ENCODE measurements around the gene INO80E.
"Not testable (repeated sequence)": the region's sequence is repeated elsewhere in the genome, so short reads cannot be mapped to it uniquely, and the experiment has no call there.

INO80E gene

GRCh38 chr16:30010844-30011713, 15.0 kb downstream of the INO80E start, which contains the start of gene DOC2A:
DOC2A (minus strand) TSS chr16:30011027; CDS start chr16:30010222, 805 bp downstream.
- DNase-seq = no peak

GRCh38 chr16:30011714-30012504, 15.9 kb downstream of the INO80E start:
- DNase-seq = no peak

- not testable (repeated sequence) for DNase-seq
Observed at GRCh38 chr16:30012598-30012997, 16.6 kb downstream of the INO80E start.

DNA sequence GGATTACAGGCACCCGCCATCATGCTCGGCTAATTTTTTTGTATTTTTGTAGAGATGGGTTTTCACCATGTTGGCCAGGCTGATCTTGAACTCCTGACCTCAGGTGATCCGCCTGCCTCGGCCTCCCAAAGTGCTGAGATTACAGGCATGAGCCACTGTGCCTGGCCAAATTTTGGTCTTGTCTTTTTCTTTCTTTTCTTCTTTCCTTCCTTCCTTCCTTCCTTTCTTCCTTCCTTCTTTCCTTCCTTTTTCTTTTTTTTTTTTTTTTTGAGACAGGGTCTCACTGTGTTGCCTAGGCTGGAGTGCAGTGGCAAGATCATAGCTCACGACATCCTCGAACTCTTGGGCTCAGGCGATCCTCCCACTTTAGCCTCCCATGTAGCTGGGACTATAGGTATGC, 19.4 kb downstream of the INO80E start:
- DNase-seq = not testable (repeated sequence)

GRCh38 chr16:30016555-30017276, 20.7 kb downstream of the INO80E start:
- DNase-seq = no peak

DNA sequence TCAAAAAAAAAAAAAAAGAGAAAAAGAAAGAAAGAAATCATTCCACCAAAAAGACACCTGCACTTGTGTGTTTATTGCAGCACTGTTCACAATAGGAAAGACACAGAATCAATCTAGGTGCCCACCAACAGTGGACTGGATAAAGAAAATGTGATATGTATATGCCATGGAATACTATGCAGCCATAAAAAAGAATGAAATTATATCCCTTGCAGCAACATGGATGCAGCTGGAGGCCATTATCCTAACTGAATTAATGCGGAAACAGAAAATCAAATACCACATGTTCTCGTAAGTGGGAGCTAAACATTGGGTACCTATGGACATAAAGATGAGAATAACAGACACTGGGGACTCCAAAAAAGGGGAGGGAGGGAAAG, 21.2 kb downstream of the INO80E start:
- DNase-seq = no peak

DNA sequence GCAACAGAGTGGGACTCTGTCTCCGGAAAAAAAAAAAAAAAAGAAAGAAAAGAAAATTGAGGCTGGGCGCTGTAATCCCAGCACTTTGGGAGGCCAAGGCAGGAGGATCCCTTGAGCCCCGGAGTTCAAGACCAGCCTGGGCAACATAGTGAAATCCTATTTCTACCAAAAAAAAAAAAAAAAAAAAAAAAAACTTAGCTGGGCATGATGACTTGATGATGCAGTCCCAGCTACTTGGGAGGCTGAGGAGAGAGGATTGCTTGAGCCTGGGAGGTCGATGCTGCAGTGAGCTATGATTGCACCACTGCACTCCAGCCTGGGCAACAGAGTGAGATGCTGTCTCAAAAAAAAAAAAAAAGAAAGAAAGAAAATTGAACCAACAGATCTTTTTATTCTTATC, 21.9 kb downstream of the INO80E start:
- not testable (repeated sequence) for DNase-seq

DNA sequence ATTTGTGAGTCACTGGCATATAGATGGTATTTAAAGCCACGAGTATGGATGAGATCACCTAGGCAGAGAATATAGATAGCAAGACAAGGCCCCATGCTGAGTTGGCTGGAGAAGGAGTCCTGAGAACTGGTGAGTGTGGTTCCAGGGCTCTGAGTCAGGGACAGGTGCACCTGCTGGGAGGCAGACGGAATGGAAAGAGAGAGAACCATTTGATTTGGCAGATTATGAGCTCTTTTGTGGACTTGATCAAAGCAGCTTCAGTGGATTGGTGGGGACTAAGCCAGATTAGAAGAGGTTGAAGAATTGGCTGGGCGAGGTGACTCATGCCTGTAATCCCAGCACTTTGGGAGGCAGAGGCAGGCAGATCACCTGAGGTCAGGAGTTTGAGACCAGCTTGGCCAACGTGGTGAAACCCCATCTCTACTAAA, 22.7 kb downstream of the INO80E start:
- no peak for DNase-seq

GRCh38 chr16:30022887-30023286, 26.8 kb downstream of the INO80E start, which contains the start of gene C16orf92:
C16orf92 (plus strand) TSS chr16:30023198; CDS start chr16:30023341, 143 bp downstream.
- no peak for DNase-seq

DNA sequence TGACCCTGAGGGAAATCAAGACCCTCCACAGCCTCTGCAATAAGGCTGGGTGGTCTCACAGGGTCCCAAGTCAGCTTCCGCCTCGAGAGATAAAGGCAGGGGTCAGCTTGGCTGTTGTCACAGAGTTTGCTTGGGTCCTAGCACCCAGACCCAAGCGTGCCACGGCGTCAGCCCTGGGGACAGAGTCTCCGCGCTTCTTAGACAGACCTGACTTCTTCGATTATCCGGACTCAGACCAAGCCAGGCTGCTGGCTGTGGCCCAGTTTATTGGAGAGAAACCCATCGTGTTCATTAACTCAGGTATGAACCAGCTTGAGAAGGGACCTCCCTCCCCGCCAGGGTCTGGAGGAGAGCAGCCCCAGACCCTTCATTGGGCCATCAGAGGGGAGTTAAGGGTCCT, 27.5 kb downstream of the INO80E start:
- no peak for DNase-seq

DNA sequence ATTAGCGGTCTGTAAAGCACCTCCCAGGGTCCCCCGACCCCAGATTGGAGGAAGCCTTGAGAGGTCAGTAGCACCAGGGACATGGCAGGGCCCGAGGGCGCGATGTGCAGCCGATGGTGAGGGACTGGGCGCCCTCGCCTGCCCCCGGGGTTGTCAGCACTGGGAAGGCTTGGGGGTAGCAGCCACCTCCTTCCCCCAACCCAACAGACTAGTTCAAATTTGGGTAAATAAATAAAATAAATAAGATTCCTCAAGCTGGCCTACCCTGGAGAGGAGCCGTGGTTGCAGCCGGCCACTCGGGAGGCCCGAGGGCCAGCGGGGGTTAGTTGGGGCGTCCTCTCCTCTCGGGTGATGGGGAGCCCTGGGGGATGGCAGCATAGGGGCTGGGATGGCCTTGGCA, 28.4 kb downstream of the INO80E start:
- no peak for DNase-seq

GRCh38 chr16:30025156-30025555, 29.1 kb downstream of the INO80E start:
- DNase-seq = no peak

- DNase-seq = no peak
Observed at GRCh38 chr16:30025574-30025973, 29.5 kb downstream of the INO80E start.

GRCh38 chr16:30026449-30026848, 30.4 kb downstream of the INO80E start:
- DNase-seq = no peak

DNA sequence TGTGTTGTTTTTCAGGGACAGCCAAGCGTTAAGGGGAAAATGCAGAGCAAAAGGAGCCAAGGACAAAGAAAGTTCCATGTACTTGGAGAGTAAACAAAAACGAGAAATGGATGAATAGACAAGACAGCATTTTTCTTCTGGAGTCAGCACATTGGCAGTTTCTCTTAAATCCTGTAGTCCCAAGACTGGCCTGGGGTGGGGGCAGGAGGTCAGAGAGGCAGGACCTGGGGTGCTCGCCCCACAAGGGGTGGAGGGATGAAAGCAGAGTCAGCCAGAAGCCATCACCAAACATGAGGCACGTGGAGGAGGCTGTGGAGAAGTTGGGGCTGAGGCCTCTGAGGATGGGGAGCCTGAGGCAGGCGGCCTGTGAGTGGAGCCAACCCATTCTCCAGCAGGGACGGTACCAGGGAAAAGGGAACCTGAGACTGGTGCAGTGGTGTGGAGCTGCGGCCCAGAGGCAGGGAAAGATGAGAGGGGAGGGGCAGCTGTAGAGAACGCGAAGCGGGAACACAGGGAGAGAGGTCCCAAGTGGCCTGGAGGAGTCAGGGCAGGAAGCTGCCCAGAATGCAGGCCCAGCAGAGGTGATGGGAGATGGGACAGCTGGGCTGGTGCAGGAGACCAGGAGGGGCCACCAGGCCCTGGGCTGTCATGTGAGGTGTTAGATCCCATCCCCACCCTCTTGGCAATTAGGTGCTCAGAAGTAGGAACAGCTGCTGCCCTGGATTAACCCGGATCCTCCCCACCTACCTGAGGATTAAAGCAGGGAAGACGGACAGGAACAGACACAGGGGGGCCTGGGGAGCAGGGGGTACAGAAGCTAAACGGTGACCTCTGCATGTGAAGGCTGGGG, 31.8 kb downstream of the INO80E start:
- DNase-seq = no peak

GRCh38 chr16:30028438-30029076, 32.5 kb downstream of the INO80E start:
- DNase-seq = no peak

DNA sequence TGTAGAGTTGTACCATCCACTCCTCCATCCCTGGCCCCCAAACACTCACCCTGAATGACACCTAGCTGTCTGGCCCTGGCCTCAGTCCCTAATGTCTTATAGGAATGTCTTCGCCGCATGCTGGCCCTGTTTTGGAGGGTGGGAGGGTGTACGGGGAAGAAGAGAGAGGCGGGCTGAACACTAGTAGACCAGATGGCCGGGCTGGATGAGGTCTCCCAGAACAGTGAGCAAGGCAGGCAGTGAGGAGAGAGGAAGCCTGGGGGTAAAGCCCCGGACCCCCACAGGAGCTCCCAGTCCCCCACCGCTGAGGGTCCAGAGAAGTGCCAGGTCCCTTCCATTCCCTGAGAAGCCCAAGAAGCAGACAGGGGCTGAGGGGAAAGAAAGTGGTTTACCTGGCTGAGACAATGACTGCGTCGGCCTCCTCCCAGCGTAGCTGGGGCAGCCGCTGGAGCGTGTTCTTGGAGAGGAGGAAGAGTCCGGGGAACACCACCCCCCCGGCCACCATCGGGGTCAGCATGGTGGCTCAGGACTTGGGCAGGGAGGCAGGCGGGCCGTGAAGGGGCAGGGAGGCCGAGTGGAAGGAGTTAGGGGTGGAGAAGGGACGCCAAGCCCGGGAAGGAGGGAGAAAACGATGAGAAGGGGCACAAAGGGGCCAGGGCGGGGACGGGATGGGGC, 34.1 kb downstream of the INO80E start:
- no peak for DNase-seq

GRCh38 chr16:30030841-30031413, 34.9 kb downstream of the INO80E start, which contains the start of gene TLCD3B:
TLCD3B (minus strand) TSS chr16:30031271; CDS start chr16:30030527, 744 bp downstream.
- no peak for DNase-seq

GRCh38 chr16:30031477-30031918, 35.5 kb downstream of the INO80E start:
- no peak for DNase-seq

GRCh38 chr16:30032083-30032819, 36.2 kb downstream of the INO80E start:
- peak; percentile 64 for DNase-seq
